NCI-H2196 treated with DMSO at 0.1 percent for 48 hours (cell line): Measurements from ENCODE around the gene RARA.
"Not testable (repeated sequence)": the region's sequence is repeated elsewhere in the genome, so short reads cannot be mapped to it uniquely, and the experiment has no call there.

Source experiments
- DNase-seq: peaks from one replicate; lab custom pipeline; 2025; ENCODE audit not compliant: unreplicated experiment; lab: John Stamatoyannopoulos, UW

The RARA gene

DNA sequence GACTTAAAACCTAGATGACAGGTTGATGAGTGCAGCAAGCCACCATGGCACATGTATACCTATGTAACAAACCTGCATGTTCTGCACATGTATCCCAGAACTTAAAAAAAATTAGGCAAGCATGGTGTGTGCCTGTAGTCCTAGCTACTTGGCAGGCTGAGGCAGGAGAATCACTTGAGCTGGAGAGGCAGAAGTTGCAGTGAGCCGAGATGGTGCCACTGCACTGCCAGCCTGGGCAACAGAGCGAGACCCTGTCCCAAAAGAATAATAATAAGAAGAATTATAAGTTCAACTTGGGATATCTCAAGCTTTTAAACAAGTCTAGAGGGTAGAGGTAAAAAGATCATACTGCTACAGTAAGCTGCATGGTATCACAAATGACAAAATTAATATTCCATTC, 11.5 kb upstream of the RARA start:
- DNase-seq: no peak

DNA sequence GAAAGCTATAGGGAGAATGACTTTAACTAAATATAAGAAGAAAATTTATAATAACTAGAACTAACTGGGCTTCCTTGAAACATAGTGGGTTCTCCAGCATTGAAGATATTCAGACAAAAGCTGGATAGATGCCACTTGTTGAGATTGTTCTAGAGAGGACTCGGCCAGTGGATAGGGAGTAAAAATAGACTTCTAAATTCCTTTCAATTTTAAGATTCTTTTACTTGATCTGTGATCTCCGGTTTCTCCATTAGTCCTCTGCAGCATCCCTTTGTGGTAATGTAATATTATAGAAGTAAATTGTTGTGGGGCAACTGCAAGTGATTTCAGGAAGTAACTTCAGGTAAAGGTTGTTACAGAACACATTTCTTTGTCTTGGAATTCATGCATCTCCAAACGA, 10.3 kb upstream of the RARA start:
- DNase-seq: no peak

DNA sequence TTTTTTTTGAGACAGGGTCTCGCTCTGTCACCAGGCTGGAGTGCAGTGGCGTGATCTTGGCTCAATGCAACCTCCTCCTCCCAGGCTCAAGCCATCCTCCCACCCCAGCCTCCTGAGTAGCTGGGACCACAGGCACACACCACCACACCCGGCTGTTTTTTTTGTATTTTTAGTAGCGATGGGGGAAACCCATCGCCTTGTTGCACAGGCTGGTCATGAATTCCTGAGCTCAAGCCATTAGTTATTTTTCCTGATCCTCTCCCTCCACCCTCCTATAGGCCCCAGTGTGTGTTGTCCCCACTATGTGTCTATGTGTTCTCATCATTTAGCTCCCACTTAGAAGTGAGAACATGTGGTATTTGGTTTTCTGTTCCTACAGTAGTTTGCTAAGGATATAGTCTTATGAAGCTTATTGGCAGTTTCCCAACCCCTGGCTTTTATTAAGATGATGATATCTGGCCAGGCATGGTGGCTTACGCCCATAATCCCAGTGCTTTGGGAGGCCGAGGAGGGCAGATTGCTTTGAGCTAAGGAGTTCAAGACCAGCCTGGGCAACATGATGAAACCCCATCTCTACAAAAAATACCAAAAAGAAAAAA, 9.7 kb upstream of the RARA start:
- not testable (repeated sequence) for DNase-seq

DNA sequence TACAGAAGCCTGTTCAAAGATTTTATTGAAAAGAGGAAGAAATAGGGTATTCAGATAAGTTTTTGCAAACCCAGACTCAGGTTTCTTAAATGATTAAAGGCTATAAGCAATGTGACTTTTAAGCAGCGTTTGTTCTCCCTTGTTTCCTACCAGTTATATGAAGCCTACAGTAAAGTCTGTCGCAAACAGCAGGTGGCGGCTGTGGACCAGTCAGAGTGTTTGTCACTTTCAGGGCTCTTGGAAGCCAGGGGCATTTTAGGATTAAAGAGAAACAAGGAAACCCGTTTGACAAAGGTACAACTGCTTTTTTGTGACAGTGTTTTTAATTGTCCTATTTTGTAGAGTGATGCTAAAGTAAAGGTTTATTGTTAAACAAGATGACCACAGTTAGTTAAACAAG, 7.7 kb upstream of the RARA start:
- no peak for DNase-seq

DNA sequence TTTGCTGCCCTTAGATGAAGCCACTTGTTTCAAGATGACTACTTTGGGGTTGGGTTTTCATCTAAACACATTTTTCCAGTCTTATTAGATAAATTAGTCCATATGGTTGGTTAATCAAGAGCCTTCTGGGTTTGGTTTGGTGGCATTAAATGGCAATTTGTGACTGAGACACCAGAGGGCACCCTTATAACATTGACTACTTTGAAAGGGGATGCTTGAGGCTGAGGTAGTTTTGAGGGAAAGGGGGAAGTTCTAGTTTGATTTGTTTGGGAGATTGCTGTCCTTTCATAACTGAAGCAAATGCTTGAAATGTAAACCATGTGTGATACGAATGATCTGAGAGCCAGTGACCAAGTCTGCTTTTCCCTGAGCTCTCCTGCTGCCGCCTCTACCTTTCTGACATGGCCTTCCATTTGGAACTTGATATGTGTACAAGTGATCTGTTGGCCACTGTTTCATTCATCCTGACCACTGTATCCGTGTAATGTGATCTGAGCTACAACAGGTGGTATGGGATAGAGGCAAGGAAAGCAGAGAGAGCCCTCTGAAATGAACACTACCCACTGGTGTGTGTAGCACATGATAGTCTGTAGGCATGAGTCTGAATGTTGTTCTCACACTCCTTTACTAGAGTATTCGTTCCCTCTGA, 5.8 kb upstream of the RARA start:
- DNase-seq: peak; percentile 55

DNA sequence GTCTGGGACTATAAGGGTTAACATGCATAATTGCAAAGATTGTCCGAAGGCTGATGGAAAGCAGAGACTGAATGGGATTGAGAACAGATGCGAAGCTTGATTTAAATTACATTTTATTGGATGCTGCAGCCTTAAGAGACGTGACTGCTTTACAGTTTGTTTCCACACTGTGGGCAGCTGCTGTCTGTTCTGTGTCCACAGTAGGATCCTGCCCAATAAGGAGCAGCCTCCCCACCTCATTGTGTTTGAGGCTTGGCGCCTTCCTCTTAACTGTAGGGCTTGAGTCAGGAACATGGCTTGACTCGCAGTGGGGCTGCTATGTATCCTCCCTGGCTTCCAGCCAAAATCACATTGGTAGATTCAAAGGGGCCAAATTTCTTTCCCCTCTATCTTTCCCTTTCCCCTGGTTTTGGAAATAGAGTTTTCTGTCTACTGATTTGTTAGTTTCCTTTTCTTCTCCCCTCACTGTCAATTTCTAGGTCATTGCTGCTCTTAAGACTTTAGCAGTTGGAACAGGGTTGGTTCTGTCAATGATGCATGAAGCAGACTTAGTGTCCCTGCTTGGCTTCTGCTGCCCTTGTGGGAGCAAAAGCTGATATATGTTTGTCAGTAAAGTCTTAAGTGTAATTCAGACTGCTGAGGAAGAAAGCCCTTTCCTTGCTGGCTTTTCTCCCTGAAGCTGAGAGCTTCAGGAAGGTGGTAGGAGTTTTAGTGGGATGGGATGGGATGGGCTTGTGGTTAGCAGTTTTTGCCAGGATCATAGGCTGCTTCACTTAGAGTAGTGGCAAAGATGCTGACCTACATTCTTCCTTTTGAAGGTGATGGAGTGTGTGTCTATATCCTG, 5.0 kb upstream of the RARA start:
- no peak for DNase-seq

DNA sequence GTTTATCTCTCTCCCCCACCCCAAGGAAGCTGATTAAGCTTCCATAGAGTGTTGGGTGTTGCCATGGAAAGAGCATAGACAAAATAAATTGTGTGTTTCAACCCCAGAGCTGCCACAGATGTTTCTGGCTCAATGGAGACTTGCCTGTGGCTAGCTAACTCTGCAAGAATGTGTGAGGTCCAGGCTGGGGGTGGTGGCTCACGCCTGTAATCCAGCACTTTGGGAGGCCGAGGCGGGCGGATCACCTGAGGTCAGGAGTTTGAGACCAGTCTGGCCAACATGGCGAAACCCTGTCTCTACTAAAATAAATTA, 4.5 kb upstream of the RARA start:
- not testable (repeated sequence) for DNase-seq

DNA sequence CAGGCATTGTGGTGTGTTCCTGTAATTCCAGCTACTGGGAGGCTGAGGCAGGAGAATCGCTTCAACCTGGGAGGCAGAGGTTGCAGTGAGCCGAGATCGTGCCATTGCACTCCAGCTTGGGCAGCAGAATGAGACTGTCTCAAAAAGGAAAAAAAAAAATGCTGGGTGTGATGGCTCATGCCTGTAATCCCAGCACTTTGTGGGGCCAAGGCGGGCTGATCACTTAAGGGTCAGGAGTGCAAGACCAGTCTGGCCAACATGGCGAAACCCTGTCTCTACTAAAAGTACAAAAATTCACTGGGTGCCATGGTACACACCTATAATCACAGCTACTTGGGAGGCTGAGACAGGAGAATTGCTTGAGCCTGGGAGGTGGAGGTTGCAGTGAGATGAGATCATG, 4.1 kb upstream of the RARA start:
- not testable (repeated sequence) for DNase-seq

DNA sequence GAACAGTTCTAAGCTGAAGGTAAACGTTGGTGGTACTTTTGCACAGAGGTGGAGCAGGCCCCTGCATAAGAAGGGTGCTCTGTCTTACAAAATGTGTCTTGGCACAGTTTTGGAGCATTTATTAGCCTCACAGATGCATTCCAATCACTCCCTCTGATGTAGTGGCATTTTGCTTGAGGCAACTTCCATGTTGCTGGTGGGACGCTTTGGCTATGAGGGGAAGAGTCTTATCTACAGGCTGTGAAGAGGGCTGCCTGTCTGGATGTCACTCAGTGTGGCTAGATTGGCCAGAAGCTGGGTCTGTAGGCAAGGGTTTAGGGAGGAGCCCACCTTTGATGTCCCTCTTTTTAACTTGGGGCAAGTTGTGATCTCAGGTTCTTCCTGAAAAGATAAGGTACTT, 2.6 kb upstream of the RARA start:
- no peak for DNase-seq

DNA sequence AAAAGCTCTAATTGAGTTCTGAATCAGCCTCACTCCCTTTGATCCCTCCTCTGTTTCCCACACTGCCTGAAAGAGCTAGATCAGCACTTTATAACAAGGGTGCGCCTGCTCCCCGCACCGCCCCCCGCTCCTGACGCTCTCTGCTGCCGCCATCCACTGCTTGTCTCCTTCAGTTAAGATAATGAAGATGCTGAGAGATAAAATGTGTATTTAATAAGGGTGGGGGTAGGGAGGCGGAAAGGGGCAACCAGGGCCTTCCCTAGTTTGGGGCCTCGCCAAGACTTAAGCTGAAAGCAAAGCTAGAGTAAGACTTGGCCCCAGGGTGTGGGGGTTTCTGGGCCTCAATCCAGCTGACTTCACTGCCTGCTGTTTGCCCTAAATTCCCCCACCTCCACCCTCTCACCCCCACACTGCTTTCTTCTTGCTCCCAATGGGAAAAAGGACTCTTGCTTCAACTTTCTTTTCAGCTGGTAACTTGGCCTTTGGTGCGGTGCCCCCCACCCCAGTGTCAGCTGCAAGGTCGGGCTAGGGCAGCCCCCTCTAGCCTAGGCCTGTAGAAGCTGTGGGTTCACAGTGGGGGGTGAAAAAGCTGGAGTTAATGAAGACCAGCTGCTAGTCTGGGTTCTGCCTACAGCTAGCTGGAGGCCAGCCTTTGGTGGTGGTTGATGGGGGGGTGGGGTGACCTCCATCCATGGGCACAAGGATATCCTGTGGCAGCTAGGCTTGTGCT, 1.8 kb upstream of the RARA start:
- no peak for DNase-seq

DNA sequence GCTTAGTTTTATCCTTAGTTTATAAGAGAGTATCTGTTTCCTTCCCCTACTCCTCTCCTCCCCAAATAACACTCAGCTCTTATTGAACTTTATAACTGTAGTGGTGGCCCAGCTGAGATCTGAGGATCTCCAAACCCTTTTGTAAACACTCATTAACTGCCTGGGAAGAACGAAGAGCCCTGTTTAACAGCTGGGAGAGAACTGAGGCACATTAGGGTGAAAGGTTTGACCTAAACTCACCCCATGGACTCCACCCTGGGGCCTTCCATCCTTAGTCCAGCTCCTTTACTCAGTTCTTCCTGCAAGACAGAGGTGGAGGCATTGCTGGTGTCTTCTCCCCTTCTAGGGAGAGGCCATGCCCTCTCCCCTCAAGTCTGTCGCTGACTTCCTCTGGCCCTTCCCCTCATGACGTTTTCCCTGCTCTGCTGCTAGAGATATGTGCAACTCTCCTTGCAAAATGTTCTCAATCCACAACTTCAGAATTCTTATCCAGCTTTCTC, 1.2 kb upstream of the RARA start:
- no peak for DNase-seq

DNA sequence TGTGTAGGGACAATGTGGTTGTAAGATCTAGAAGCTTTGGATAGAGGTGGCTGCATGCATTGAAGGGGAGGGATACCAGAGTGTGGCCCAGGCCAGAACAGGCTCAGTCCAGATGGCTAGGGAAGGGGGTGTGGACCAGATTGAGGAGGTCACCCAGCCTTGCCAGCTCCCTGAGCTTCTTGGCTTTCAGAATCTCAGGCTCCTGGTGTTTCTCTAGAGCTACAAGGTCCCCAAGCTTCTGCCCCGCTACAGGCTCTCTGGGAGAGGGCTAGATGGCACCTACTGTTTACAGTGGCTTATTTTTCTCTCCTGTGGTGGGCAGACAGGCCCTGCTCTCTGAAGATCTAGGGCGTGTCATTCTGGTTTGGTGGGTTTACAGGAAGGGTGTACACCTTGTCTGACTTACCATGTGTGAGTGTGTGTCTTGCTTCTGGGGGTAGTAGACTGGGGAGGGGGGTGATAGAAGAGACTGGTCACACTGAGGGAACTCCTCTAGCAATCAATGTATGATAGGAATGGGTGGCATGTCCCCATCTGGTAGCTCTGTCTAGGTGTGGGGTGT, 1.1 kb downstream of the RARA start:
- no peak for DNase-seq

DNA sequence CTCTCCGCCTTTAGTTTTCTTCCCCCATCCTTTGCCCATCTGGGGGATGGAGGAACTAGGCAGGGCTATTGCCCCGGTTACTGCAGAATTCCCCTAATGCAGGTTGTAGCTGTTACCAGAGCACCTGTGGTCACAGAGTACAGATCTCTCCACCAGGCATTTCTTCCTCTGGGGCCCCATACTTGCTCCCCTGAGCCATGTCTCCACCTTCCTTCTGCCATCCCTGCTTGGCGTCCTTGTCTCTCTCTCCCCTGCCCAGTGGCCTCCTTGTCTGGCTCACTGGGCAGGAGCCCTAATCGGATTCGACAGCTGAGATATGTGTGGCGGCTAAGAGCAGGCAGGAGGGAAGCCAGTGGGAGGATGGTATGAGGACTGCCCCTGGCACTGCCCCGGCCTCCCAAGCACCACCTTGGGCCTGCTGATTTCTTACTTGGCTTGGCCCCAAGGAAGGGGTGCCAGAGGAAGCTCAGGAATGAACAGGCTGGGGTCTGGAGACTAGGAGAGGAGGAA, 2.0 kb downstream of the RARA start:
- DNase-seq: no peak

DNA sequence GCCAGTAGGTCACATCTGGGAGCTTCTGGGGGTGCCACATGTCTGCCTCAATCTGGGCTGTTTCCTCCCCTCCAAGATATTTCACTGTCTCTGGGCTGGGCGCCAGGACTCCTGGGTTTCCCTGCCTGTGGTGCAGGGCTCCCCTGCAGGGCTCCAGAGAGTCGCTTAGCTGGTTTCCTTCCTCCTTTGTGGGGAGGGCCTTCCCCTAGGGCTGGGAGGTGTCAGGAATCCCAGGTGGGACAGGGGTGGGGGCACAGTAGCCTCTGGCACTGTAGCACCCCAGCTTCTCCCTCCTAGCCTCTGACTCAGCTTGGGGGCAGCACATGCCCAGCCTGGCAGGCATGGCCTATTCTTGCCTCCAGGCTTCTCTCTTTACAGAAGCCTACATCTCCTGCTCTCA, 2.6 kb downstream of the RARA start:
- DNase-seq: no peak

DNA sequence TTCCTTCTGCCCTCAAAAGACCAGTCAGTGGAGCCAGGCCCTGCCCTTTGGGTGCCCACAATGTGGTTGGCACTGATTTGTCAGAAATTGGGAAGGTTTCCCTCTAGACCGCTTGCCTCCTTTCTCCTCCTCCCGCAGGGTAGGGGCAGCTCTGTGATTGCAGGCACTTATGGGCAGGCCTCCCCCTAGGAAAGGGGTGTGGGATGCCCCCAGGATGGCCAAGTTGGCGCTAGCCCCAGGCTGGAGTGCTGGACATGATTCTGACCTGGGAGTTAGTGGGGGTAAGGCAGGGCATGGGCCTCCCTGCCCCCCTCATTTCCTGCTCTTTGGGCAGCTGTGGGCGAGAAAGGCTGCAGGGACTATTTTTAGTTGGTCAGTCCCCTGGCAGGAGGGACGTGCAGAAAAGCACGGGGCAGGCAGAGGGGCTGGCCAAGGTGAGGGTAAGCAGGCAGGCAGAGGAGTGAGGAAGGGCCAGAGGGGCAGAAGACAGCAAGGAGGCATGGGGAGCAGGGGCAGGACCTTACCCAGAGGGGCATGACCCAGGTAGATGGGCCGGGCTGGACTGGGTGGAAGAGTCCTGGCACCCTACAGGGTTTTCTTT, 3.3 kb downstream of the RARA start:
- DNase-seq: no peak

DNA sequence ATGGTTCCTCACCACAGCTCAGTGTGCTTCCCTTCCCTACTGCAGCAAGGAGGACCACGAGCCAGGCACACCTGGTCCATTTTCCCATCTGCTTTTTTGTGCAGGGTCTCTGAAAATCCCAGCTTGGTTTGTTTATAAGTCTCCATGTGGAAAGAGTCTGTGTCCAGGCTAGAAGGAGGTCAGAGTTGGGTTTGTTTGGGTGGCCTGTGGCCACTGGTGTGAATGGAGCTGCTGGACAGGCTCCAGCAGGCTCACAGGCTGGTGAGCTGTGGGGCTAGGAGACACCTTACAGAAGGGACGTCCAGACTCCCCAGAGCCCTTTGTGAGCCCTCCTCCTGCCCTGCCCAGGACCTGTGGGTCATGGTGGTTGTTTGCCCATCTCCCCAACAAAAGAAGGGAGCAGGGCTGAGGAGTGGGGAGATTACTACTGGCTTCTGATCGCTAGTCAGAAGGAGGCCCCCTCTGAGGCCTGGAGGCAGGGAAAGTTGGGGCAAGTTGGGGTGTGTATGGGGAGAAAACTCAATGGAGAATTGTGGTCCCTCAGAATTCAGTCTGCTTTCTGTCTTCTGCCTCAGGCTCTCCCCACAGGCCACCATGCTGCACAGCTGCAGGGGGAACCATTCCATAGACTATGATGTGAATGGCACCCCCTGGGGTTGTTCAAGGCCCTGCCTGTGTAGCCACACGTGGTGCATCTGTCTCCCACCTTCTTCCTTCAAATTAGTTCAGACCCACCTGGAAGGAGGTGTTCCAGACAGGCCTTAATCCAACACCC, 4.1 kb downstream of the RARA start:
- no peak for DNase-seq

DNA sequence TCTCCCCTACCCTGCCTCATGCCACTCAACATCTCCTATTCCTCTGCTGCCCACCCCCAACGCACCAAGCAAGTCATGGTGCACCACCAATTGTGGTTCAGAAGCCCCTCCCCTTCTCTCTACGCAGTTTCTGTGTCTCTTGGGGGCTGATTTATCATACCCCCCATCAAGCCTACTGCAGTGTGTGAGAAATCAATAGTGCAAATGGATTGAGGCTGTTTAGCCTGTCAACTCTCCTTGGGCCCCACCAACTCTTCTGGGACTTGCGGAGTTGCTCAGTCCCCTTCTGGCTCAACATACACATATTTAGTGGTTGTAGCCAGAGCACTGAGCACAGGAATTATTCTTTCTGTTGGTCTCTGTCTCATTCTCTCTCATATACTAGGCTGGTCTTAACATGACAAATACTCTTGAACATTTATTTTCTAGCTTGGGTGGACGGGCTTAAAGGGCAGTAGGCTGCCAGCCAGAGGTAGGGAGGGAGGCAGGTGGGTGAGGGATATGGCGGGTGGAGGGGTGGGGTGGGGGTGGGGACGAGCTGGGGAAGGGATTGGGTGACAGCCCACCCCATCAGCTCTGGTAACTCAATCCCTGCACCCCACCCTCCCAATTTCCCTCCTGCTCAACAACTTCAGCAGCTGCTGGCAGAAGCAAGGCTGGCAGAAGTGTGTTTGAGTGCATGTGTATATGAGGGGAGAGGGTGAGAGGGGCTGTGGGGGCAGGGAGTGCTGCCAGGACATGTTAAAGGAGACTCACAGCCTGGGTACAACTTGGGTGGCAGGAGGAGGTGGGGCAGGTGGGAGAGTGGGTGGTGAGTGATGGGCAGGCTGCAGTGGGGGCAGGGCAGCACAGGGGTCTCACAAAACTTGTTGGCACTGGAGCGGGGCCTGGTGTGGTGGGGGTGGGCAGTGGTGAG, 4.9 kb downstream of the RARA start:
- peak; percentile 58 for DNase-seq

DNA sequence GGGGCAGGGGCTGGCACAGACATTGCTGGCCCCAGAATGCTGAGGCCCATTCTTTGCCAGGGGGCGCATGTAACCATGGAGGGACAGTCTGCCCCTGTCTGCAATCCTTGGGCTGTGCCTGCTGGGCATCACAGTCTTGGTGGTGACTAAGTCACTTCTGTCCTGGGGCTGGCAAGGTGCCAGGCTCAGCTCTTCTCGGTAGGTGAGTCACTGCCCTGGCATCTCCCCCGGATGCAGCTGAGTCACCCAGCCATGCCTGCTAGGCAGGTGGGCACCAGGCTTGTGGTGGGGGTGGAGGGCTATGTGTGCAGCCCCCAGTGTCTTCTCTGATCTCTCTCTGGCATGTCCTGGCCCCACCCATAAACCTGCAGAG, 5.6 kb downstream of the RARA start:
- peak; percentile 64 for DNase-seq

DNA sequence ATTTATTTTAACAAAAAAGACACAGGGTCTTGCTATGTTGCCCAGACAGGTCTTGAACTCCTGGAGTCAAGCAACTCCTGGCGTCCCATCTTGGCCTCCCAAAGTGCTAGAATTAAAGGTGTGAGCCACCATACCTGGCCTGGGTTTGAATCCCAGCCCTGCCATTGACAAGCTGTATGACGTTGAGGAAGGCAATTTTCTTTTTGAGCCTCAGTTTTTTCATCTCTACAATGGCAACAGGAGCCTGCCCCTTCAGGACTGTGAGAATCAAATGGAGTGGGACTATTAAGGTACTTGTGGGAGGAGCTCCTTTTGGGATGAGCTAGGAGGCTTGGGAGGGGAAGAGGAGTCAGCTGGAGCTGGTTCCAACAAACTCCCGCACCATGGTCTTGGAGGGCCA, 6.2 kb downstream of the RARA start:
- no peak for DNase-seq
